C4-2B (cell line): ENCODE data around the gene CD101.

Source experiments
- H3K27ac ChIP-seq: fragments of 450-650 bp; 2 replicates; pipeline ENCODE4 v1.5.1; 2017
- CTCF ChIP-seq: fragments of 450-650 bp; conservative IDR thresholded peaks from 2 replicates; pipeline ENCODE4 v1.5.1; 2017; ENCODE audit warnings: mild to moderate bottlenecking
- ZFX ChIP-seq: fragments of 450-650 bp; IDR thresholded peaks from 2 replicates; pipeline ENCODE4 v1.6.1; 2017

CD101 gene

GRCh38 chr1:116986421-116987255 is 14.9 kb upstream of the CD101 start:
- TF ChIP-seq ZFX (no peak), CTCF (no peak)
- no peak overlapping the region for H3K27ac ChIP-seq

- TF ChIP-seq ZFX (no peak), CTCF (no peak)
- no peak overlapping the region for H3K27ac ChIP-seq
Measured at GRCh38 chr1:116987256-116987555, 14.4 kb upstream of the CD101 start.

DNA sequence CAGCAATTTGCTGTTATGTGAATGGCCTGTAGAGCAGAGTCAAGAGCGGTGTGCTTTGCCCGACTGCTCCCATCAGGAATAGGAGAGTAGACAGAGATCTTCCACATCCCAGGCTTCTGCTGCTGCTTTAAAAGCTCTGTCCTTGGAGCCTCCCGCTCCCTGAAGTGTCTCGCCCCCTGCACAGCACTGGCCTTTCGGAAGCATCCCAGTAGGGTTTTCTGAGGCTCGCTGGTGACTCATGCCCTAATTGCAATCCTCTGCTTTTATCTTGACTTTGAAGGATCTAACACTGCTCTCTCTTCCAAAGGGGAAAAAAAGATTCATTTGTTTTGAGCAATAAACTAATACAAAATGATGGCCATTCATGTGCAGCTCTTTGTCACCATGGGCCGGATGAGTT is 13.3 kb upstream of the CD101 start:
- no peak overlapping the region for H3K27ac ChIP-seq
- TF ChIP-seq ZFX (no peak), CTCF (no peak)

DNA sequence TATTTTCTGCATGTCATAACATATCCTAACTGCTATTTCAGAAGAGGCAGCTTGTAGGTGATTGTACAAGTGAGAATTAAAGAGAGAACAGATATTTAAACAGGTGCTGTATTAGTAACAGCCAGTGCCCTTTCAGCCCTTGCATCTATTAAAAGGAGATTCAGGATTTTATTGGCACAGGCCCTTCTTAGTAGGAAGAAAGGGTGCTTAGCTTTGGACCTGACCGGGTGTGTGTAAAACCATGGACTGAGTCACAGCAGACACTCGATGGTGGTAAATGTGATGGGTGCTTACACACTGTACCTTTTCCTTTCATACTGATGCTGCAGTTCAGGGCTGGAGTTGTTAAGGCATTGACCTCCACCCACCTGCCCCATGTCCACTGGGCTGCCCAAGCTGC is 12.7 kb upstream of the CD101 start:
- TF ChIP-seq ZFX, result no peak
- no peak for TF ChIP-seq CTCF
- no peak overlapping the region for H3K27ac ChIP-seq

GRCh38 chr1:116989835-116990234 is 11.7 kb upstream of the CD101 start:
- no peak for TF ChIP-seq CTCF
- TF ChIP-seq ZFX, result no peak
- no peak overlapping the region for H3K27ac ChIP-seq

GRCh38 chr1:116990612-116991151 is 10.9 kb upstream of the CD101 start:
- TF ChIP-seq ZFX (no peak), CTCF (no peak)
- H3K27ac ChIP-seq, result no peak overlapping the region

GRCh38 chr1:116991171-116991845 is 10.3 kb upstream of the CD101 start:
- no peak overlapping the region for H3K27ac ChIP-seq
- TF ChIP-seq CTCF (no peak), ZFX (no peak)
